Testis (tissue), 3 donors: Measurements from ENCODE around the gene INAVA. TPM values are rescaled to one million over a fixed set of nuclear protein-coding genes. Genes with fewer than 3 reads are reported as not detected.

ENCODE experiments used
- DNase-seq: peaks from one replicate; pipeline ENCODE4 v3.0.0-alpha.2; 2019
- H3K27ac ChIP-seq, 2 donors: fragments of 200-600 bp; sonication (generic); one replicate each; pipeline ENCODE4 v1.5.1; 2019
- H3K27me3 ChIP-seq: fragments of 200-600 bp; sonication (generic); one replicate; pipeline ENCODE4 v1.5.1; 2019
- H3K36me3 ChIP-seq: fragments of 200-600 bp; sonication (generic); one replicate; pipeline ENCODE4 v1.5.1; 2017; ENCODE audit warnings: low read depth; ENCODE audit errors: missing control alignments
- H3K4me1 ChIP-seq: fragments of 200-600 bp; sonication (generic); one replicate; pipeline ENCODE4 v1.5.1; 2019
- H3K4me3 ChIP-seq, 2 donors: fragments of 200-600 bp; sonication (generic); one replicate each; pipeline ENCODE4 v1.5.1; 2017 to 2019
- H3K9me3 ChIP-seq: fragments of 200-600 bp; sonication (generic); one replicate; pipeline ENCODE4 v1.5.1; 2017
- POLR2A ChIP-seq: fragments of 450-650 bp; IDR thresholded peaks from one replicate; pipeline ENCODE4 v1.6.1; 2017; ENCODE audit warnings: antibody characterized with exemption, mild to moderate bottlenecking, moderate library complexity
- WGBS, 2 donors: methylation state at CpG; one replicate each; pipeline ENCODE4 v1.1.5; 2018; 5-methylcytosine and 5-hydroxymethylcytosine counted together
- intact Hi-C: fragments of 100-400 bp; cut with DNase I; formaldehyde crosslinking; loops from one replicate; pipeline ENCODE4 v1.15.1; 2023; ENCODE audit warnings: low total_unique reads
- polyA plus RNA-seq: library from polyadenylated mRNA; stranded (reverse); fragments of 350-450 nt; fragmentation: Illumina TruSeq; extraction: RNeasy Lipid Tissue Mini Kit (QIAGEN cat#74804); gene quantifications from one replicate; pipeline ENCODE4 v1.2.3, GENCODE V29; 2014; ENCODE audit warnings: low read depth, low replicate concordance; ENCODE audit not compliant: insufficient read depth
- total RNA-seq, 2 donors: library from RNA; depleted of rRNA; stranded (reverse); fragments of >200 nt; gene quantifications; one replicate each; pipeline ENCODE4 v1.2.3, GENCODE V29; 2016
- TF ChIP-seq, protein P1 (sequence below), 3 experiments: fragments of 450-650 bp in 2 of 3; fragments of 200-600 bp in 1 of 3; sonication (generic) in 1 of 3; IDR thresholded peaks; one replicate each; pipeline ENCODE4 v1.5.1; 2016 to 2019; ENCODE audit warnings: antibody characterized with exemption in 3 of 3, mild to moderate bottlenecking in 2 of 3, moderate library complexity in 1 of 3

INAVA gene
- total and polyA plus RNA-seq, 3 donors from 2014 or later: 1.5 to 5.8 (median 2.3) TPM

DNA sequence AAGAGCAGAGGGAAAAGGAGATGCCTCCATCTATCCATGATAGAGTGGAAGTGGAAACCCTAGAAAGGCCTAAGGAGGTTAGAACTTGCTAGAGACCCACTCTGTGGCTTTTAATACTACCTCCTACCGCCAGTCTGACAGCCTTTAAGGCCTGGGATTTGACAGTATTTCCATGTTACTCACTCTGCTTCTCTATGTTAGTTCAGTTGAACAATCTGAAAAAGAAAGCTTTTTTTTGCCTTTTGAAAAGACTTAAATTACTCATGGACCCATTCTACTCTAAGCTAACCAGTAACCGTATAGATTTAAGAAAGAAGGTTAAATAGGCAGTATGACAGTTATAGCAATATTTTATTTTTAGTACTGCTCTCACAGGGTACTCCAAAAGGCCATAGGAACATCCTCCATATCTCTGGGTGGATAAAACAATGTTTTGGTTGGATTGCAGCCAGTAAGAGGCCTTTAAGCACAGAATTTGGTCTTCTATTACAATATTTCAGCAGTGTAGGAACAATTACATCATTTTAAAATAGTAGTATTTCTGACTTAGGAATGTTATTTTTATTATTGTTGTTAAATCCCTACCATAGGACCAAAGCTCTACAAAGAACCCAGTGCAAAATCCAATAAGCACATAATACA lies 37.9 kb upstream of the INAVA start:
- intact Hi-C loops: no loop called here
- Histone ChIP-seq H3K4me3 (no peak overlapping the region), H3K36me3 (no peaks in the 10 kb centered on the region), H3K27ac (peak overlapping the region in 1 of 2 donors; percentile 4), H3K27me3 (no peaks in the 10 kb centered on the region), H3K9me3 (no peaks in the 10 kb centered on the region), H3K4me1 (no peaks in the 10 kb centered on the region)
- TF ChIP-seq, protein P1, sequence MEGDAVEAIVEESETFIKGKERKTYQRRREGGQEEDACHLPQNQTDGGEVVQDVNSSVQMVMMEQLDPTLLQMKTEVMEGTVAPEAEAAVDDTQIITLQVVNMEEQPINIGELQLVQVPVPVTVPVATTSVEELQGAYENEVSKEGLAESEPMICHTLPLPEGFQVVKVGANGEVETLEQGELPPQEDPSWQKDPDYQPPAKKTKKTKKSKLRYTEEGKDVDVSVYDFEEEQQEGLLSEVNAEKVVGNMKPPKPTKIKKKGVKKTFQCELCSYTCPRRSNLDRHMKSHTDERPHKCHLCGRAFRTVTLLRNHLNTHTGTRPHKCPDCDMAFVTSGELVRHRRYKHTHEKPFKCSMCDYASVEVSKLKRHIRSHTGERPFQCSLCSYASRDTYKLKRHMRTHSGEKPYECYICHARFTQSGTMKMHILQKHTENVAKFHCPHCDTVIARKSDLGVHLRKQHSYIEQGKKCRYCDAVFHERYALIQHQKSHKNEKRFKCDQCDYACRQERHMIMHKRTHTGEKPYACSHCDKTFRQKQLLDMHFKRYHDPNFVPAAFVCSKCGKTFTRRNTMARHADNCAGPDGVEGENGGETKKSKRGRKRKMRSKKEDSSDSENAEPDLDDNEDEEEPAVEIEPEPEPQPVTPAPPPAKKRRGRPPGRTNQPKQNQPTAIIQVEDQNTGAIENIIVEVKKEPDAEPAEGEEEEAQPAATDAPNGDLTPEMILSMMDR (IDR thresholded peaks at IDR 0.05): no peak
- TF ChIP-seq POLR2A: no peak
- WGBS, 2 donors: 76 to 81% methylated on average over 2 of the region's 2 CpGs
- DNase-seq: no peak

DNA sequence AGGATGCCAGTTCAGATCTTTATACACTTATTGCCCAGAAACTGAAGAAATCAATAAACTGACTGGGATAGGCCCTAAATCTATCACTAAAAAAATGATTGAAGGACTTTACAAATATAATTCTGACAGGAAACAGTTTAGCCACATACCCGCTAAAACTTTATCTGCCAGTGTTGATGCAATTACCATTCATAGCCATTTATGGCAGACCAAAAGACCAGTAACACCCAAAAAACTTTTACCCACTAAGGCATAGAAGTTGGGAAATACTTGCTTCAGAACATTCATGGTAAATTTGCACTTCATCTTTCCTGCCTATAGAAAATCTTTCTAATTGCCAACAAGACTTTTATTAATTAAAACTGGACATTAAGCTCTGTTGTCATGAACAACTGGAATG lies 36.9 kb upstream of the INAVA start:
- H3K9me3 ChIP-seq: no peaks in the 10 kb centered on the region
- no peaks in the 10 kb centered on the region for H3K4me1 ChIP-seq
- TF ChIP-seq, protein P1 (IDR thresholded peaks at IDR 0.05): no peak
- TF ChIP-seq POLR2A: no peak
- H3K27ac ChIP-seq: no peak overlapping the region
- no peak overlapping the region for H3K4me3 ChIP-seq
- no peaks in the 10 kb centered on the region for H3K36me3 ChIP-seq
- WGBS, 2 donors: 93 to 95% methylated on average over 1 of the region's 1 CpG
- DNase-seq: no peak
- intact Hi-C loops: no loop called here
- H3K27me3 ChIP-seq: no peaks in the 10 kb centered on the region

- no peak for DNase-seq
- 92 to 94% methylated on average over 2 of the region's 2 CpGs for whole genome bisulfite sequencing, 2 donors
- H3K4me1 ChIP-seq: no peaks in the 10 kb centered on the region
- intact Hi-C loops: no loop called here
- H3K36me3 ChIP-seq: no peaks in the 10 kb centered on the region
- H3K4me3 ChIP-seq: no peak overlapping the region
- TF ChIP-seq, protein P1 (IDR thresholded peaks at IDR 0.05): no peak
- TF ChIP-seq POLR2A: no peak
- H3K9me3 ChIP-seq: no peaks in the 10 kb centered on the region
- H3K27ac ChIP-seq: no peak overlapping the region
- H3K27me3 ChIP-seq: no peaks in the 10 kb centered on the region
Measured at GRCh38 chr1:200861937-200862647, 32.6 kb upstream of the INAVA start.

- intact Hi-C loops: no loop called here
- no peak overlapping the region for H3K27ac ChIP-seq
- H3K27me3 ChIP-seq: no peaks in the 10 kb centered on the region
- no peaks in the 10 kb centered on the region for H3K36me3 ChIP-seq
- no peaks in the 10 kb centered on the region for H3K9me3 ChIP-seq
- DNase-seq: no peak
- no peak for TF ChIP-seq POLR2A
- TF ChIP-seq, protein P1 (IDR thresholded peaks at IDR 0.05): no peak
- H3K4me1 ChIP-seq: no peaks in the 10 kb centered on the region
- 88 to 93% methylated on average over 9 of the region's 9 CpGs for WGBS, 2 donors
- H3K4me3 ChIP-seq: no peak overlapping the region
Measured at GRCh38 chr1:200862713-200863415, 31.8 kb upstream of the INAVA start.
